Left colon (tissue), 2 donors: ENCODE results near the gene LMBR1. TPM values are rescaled to one million over a fixed set of nuclear protein-coding genes. Genes with fewer than 3 reads are reported as not detected.

Experiments used
- ATAC-seq: fragments of 200-7000 bp; cut with Tn5 transposase; one replicate; pipeline ENCODE4 v1.9.1; 2020; ENCODE audit warnings: mild to moderate bottlenecking, moderate library complexity
- DNase-seq, 2 donors: peaks; one replicate each; pipeline ENCODE4 v3.0.0-alpha.2; 2020
- intact Hi-C, 2 donors: fragments of 100-400 bp; cut with DNase I in 1 of 2; cut with micrococcal nuclease in 1 of 2; formaldehyde crosslinking; loops; one replicate each; pipeline versions ENCODE4 v1.11.2 to v1.14.0; 2022; cut with DNase I, micrococcal nuclease
- total RNA-seq, 2 donors: library from RNA; stranded (reverse); fragmentation: NEBNext Ultra II Directional; extraction: Animal tissue kit (Norgen Biotek cat#: 25700); gene quantifications; one replicate each; pipeline ENCODE4 v1.2.1, GENCODE V29; 2021
- donor health status: DM: no; HTN: no; CAD: no.
- donor health status: DM: yes; HTN: yes; CAD: no.

The LMBR1 gene
- total RNA-seq, 2 donors from 2014 or later, result 48.9 to 49.9 TPM

GRCh38 chr7:156680281-156680680, 212.7 kb downstream of the LMBR1 start:
- DNase-seq (no peak), ATAC-seq (no peak)
- intact Hi-C loops, result no loop called here

- intact Hi-C loops, result no loop called here
- ATAC-seq, result no peak
- no peak for DNase-seq
These were observed 215.5 kb downstream of the LMBR1 start for GRCh38 chr7:156677374-156678054.

- ATAC-seq (no peak), DNase-seq (no peak)
- intact Hi-C loops, result no loop called here
These were observed 216.7 kb downstream of the LMBR1 start for GRCh38 chr7:156676263-156676662.

DNA sequence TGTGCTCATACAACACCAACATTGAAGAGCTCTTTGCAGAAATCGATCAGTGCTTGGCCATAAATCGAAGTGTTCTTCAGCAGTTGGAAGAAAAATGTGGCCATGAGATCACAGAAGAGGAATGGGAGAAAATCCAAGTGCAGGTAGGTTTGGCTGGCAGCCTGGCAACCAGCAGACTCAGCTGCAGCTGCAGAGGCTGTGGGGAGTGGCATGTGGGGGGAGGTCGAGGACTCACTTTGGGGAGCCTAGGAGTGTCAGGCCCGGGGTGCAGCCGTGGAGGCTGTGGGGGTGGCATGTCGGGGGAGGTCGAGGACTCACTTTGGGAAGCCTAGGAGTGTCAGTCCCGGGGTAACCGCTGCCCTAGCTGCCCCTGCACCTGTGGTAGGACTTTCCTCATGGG, 217.3 kb downstream of the LMBR1 start:
- DNase-seq (no peak), ATAC-seq (no peak)
- intact Hi-C loops, result no loop called here

GRCh38 chr7:156673902-156674301, 219.1 kb downstream of the LMBR1 start:
- intact Hi-C loops, result no loop called here
- no peak for ATAC-seq
- no peak for DNase-seq

DNA sequence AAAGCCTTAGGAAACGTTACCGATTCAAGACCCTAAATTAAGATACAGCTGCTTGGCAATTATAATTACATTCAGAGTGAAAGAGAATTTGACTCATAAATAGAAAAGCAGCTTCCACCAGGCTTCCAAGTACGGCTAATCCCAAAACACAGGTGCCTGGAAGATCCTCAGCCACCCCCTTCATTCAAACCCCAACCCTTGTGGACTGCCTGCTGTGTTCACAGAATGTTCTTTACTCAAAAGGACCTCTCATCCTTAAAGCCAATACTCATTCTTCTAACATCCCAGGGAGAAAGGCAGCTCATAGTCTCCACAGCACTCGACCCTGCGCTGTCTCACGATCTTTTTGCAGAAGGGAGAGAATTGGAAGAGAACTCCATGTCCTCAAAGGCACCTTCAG, 219.5 kb downstream of the LMBR1 start:
- ATAC-seq (no peak), DNase-seq (no peak)
- intact Hi-C loops, result no loop called here

GRCh38 chr7:156669035-156669828, 223.8 kb downstream of the LMBR1 start:
- DNase-seq (no peak), ATAC-seq (no peak)
- intact Hi-C loops, result no loop called here

DNA sequence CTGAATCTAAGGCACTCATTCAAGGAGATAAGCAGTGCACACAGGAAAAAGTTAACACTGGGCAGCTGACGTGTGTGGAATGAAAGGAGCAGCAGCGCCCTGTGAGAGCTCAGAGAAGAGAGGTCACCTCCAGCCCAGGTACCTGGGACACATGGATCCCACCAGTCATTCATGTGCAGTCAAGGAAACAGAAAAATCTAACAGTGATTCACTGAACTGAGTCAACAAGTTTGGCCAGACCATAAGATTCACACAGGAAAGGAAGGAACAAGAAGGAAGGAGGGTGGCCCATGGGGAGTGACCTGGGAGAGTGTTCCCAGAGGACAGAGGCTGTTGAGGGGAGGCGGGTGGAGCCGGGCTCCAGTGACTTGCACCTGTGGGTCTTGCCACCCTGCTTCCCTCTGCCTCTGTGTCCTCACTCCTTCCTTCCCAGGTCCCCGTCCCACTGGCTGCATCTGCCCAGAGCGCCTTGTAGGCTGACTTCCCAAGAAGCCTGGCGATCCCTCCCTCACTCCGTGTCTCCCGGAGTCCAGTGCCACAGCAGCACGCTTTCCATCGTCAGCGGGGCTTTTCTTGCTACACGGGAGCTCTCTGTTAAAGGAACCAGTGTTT, 224.7 kb downstream of the LMBR1 start:
- peak; percentile 72 for ATAC-seq
- peak; percentile 26 to 31 for DNase-seq
- intact Hi-C loops, result no loop called here

GRCh38 chr7:156667110-156667426, 225.9 kb downstream of the LMBR1 start:
- no peak for DNase-seq
- ATAC-seq, result no peak
- intact Hi-C loops, result no loop called here

- peak; percentile 75 for ATAC-seq
- intact Hi-C loops, result no loop called here
- DNase-seq, result no peak
These were observed 226.4 kb downstream of the LMBR1 start for GRCh38 chr7:156666368-156667109.

DNA sequence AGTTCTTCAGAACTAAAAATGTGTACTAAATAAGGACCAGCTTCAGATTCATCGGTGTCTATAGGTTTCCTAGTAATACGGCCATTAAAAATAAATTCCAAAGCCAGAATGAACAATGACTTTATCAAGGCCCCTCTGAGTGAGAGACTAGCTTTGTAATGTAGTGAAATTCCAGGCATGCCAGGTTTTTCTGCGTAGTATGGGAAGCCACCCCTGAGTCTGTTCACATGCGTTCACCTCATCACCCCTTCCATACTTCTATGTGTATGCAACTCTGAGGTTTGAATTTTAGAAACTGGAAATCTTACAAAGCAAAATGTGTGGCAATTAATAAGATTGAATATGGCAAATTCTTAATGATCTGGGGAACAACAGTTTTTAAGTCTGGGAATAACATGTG, 227.9 kb downstream of the LMBR1 start:
- intact Hi-C loops, result no loop called here
- DNase-seq (no peak), ATAC-seq (no peak)

DNA sequence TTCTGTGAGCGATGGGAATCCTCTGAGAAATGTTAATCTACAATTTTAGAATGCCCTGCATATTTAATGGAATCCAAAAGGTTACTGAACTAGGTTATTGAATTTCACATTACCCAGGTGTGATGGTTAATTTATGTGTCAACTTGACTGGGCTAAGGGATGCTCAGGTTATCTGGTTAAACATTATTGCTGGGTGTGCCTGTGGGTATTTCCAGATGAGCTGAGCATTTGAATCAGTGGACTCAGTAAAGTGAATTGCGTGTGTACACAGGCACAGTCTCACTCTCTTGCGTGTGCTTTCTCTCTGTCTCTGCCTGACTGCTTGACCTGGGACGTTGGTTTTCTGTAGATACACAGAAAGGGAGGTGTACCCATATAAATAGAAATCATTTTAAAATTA, 230.7 kb downstream of the LMBR1 start:
- intact Hi-C loops, result no loop called here
- no peak for DNase-seq

GRCh38 chr7:156661637-156662036, 231.3 kb downstream of the LMBR1 start:
- ATAC-seq (no peak), DNase-seq (no peak)
- intact Hi-C loops, result no loop called here

More for the DNA sequence above, 230.7 kb downstream of the LMBR1 start:
- peak; percentile 83 for ATAC-seq

GRCh38 chr7:156659961-156660360, 233.0 kb downstream of the LMBR1 start:
- intact Hi-C loops, result no loop called here
- DNase-seq, result no peak
- ATAC-seq, result no peak

- ATAC-seq, result no peak
- intact Hi-C loops, result no loop called here
- no peak for DNase-seq
These were observed 233.8 kb downstream of the LMBR1 start for GRCh38 chr7:156659203-156659602.

GRCh38 chr7:156657681-156658080, 235.3 kb downstream of the LMBR1 start:
- ATAC-seq, result no peak
- DNase-seq, result no peak
- intact Hi-C loops, result no loop called here

DNA sequence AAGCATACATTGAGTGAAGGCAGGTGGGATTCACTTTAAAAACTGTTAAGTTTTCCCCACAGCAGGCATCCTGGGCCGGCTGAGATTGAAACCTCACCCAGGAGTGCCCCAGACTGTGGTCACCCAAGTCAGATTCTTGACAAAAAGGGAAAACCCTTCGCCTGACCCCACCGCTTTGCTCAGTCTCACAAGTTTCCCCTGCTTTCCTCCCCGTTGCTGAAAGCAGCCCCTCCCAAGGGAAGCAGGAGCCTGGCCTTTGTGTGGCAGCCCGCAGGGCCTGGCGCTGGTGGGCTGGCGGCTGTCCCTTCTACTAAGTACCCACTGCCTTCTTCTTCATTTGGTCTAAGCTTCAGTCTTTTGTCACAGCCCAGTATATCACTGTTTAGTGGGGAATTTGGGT, 236.4 kb downstream of the LMBR1 start:
- ATAC-seq (no peak), DNase-seq (no peak)
- intact Hi-C loops, result no loop called here

DNA sequence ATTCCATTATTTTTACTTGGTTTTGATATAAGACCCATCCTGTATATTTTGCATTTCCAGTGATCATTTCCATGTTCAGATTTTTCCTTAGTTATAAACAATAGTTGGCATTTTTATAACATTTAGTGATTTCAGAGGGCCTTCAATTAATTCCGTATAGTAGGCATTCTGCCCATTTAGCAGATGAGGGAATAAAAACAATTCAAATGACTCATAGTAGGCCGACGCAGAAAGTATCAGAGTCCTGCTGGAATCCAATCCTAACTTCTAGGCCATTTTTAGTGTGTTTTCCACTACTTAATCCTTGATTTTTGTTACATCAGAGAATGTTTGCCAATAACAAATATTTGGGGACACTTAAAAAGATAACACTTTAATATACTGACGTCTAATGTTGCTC, 237.0 kb downstream of the LMBR1 start:
- ATAC-seq (no peak), DNase-seq (no peak)
- intact Hi-C loops, result no loop called here

GRCh38 chr7:156655251-156655650, 237.7 kb downstream of the LMBR1 start:
- ATAC-seq (no peak), DNase-seq (no peak)
- intact Hi-C loops, result no loop called here
